Measurements from ENCODE around the gene STRIP2. TPM values are rescaled to one million over a fixed set of nuclear protein-coding genes. Genes with fewer than 3 reads are reported as not detected.

The STRIP2 gene
- total RNA-seq, 2 experiments from 2014 or later, result 12.2 to 13.1 TPM

DNA sequence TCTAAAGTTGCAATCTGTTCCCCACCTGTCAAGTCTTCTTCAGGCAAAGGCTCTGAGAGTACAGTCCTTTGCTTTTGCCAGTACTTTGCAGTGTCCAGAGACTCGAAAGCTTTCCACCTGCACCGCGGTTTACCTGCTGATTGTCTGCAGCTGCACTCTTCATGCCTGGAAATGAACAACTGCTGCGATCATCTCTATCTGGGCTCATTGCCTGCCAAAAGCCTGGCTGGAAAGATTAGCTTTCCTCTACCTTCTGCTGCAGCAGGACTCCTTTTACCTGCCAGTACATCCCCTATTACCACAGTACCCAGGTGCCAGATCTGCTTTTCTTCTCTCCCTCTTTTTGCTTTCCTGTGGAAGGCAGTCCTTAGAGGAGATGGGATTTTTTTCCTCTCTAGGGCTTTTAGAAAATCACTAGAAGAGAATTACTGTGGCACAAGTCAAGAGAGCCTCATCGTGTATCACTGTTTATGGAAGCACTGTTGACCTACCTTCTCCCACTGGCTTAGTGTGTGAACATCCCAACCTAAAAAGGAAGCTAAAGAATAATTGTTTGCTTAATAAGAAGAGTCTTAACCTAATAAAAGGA is 2.2 kb downstream of the STRIP2 start:
- intact Hi-C loops (cut with micrococcal nuclease), result no loop called here
- TF ChIP-seq, protein P1, sequence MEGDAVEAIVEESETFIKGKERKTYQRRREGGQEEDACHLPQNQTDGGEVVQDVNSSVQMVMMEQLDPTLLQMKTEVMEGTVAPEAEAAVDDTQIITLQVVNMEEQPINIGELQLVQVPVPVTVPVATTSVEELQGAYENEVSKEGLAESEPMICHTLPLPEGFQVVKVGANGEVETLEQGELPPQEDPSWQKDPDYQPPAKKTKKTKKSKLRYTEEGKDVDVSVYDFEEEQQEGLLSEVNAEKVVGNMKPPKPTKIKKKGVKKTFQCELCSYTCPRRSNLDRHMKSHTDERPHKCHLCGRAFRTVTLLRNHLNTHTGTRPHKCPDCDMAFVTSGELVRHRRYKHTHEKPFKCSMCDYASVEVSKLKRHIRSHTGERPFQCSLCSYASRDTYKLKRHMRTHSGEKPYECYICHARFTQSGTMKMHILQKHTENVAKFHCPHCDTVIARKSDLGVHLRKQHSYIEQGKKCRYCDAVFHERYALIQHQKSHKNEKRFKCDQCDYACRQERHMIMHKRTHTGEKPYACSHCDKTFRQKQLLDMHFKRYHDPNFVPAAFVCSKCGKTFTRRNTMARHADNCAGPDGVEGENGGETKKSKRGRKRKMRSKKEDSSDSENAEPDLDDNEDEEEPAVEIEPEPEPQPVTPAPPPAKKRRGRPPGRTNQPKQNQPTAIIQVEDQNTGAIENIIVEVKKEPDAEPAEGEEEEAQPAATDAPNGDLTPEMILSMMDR (IDR thresholded peaks at IDR 0.05), result no peak
- POLR2A ChIA-PET, result interaction anchor here (1.1 kb wide), 1 partner anchor 59 kb away, joined by 3 read pairs; no protein-coding TSS in a partner anchor
- Mint-ChIP-seq H3K4me3 (peak overlapping the region; percentile 3), H3K4me1 (ENCODE audit: low read depth) (peaks cover 46% of the 10 kb centered on the region), H3K27ac (no peak overlapping the region), H3K9me3 (no peaks in the 10 kb centered on the region), H3K36me3 (ENCODE audit: low read depth) (peaks cover 18% of the 10 kb centered on the region), H3K27me3 (peaks cover 24% of the 10 kb centered on the region)
- DNase-seq (no peak), ATAC-seq (no peak)
- CTCF ChIA-PET, result interaction anchor here (1.4 kb wide), 1 partner anchor 69 kb away, joined by 3 read pairs; no protein-coding TSS in a partner anchor

DNA sequence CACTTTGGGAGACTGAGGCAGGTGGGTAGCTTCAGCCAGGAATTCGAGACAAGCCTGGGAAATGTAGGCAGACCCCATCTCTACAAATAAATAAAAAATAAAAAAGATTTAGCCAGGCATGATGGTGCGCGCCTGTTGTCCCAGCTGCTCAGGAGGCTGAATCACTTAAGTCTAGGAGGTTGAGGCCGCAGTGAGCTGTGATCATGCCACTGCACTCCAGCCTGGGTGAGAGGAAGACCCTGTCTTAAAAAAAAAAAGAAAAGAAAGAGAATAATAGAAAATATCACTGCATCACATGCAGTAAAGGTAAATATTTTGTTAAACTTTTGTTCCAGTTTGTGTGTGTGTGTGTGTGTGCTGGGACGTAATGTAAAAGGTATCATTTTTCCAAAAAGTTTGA is 3.0 kb downstream of the STRIP2 start:
- H3K36me3 Mint-ChIP-seq (ENCODE audit: low read depth), result peaks cover 18% of the 10 kb centered on the region

DNA sequence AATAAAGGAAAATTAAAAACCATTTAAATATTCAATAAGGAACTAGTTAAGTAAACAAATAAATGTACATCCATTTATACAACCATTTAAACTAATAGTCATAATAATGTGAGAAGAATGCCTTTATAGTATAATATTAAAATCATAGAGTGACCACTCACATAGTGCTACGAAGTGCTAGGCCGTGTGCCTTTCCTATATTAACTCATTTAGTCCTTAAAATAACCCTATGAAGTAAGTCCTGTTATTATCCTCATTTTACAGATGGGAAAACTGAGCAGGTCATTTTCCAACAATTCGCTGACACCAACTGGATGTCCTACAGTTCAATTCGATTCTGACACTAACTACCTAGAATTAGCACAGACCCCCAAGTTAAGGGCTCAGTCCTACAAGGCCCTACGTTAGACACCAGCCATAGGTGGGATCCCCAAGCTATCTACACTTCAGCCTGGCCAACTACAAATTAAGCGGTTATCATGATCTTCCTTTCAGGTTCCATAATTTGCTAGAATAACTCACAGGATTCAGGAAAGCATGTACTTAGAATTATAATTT is 4.1 kb downstream of the STRIP2 start:
- H3K36me3 Mint-ChIP-seq (ENCODE audit: low read depth), result peaks cover 18% of the 10 kb centered on the region
- no peak for ATAC-seq
- no peaks in the 10 kb centered on the region for H3K9me3 Mint-ChIP-seq
- DNase-seq, result no peak
- intact Hi-C loops (cut with micrococcal nuclease), result no loop called here
- TF ChIP-seq, protein P1 (IDR thresholded peaks at IDR 0.05), result no peak
- H3K4me3 Mint-ChIP-seq, result peak overlapping the region; percentile 2
- POLR2A ChIA-PET, result interaction anchor here (0.7 to 2.0 kb wide), 2 partner anchors 9 to 77 kb away, joined by 3 to 4 read pairs; no protein-coding TSS in a partner anchor
- peaks cover 39% of the 10 kb centered on the region for H3K4me1 Mint-ChIP-seq (ENCODE audit: low read depth)
- CTCF ChIA-PET, result interaction anchor here (1.0 to 1.7 kb wide), 6 partner anchors 33 to 140 kb away, joined by 3 to 11 read pairs (median 3); no protein-coding TSS in a partner anchor
- H3K27me3 Mint-ChIP-seq, result peaks cover 16% of the 10 kb centered on the region
- peak overlapping the region; percentile 90 for H3K27ac Mint-ChIP-seq

More for the DNA sequence above, 3.0 kb downstream of the STRIP2 start:
- intact Hi-C loops (cut with micrococcal nuclease), result no loop called here
- DNase-seq, result no peak
- no peak for ATAC-seq
- POLR2A ChIA-PET, result no interaction called here
- Mint-ChIP-seq H3K27ac (no peak overlapping the region), H3K27me3 (peaks cover 24% of the 10 kb centered on the region), H3K9me3 (no peaks in the 10 kb centered on the region), H3K4me1 (ENCODE audit: low read depth) (peaks cover 46% of the 10 kb centered on the region), H3K4me3 (no peak overlapping the region)
- TF ChIP-seq, protein P1 (IDR thresholded peaks at IDR 0.05), result no peak
- CTCF ChIA-PET, result no interaction called here

DNA sequence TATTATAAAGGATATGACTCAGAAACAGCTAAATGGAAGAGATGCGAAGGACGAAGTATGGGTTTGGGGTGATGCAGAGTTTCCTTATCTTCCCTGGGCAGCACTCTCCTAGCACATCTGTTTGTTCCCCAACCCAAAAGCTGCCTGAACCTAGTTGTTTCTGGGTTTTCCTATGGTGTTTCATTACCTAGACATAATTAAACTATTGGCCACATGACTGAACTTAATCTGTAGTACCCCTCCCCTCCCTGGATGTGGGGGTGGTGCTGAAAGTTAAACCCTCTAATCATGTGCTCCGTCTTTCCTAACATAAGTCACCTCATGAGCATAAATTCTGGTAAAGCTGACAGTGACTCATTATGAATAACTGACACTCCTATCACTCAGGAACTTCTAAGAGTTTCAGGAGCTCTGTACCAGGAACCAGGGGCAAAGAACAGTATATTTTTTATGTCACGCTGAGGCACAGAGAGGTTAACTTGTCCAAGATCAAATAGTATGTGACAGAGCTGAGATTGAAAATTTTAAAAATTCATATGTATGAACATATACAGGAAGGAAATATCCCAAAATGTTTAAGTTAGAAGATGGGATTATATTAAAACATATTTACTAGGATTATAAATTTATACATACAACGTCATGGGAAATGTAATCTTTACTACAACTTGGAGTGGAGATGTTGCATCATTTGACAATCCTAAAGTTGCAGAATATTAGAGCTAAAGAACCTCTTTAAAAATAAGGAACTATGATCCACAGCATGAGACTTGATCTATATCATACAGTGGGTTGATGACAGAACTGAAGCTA is 4.8 kb downstream of the STRIP2 start:
- DNase-seq (peak; percentile 82), ATAC-seq (peak; percentile 59)
- peaks cover 37% of the 10 kb centered on the region for H3K4me1 Mint-ChIP-seq (ENCODE audit: low read depth)
- ChIA-PET CTCF (interaction anchor here (0.7 to 1.8 kb wide), 9 partner anchors 33 to 386 kb away, joined by 3 to 11 read pairs (median 3); no protein-coding TSS in a partner anchor), POLR2A (interaction anchor here (0.6 to 2.0 kb wide), 5 partner anchors 10 to 421 kb away, joined by 3 to 4 read pairs (median 3); no protein-coding TSS in a partner anchor)
- H3K9me3 Mint-ChIP-seq, result no peaks in the 10 kb centered on the region
- TF ChIP-seq, protein P1 (IDR thresholded peaks at IDR 0.05), result no peak
- H3K27me3 Mint-ChIP-seq, result peaks cover 15% of the 10 kb centered on the region
- intact Hi-C loops (cut with micrococcal nuclease), result no loop called here
- H3K27ac Mint-ChIP-seq, result peak overlapping the region; percentile 90
- peaks cover 19% of the 10 kb centered on the region for H3K36me3 Mint-ChIP-seq (ENCODE audit: low read depth)
- H3K4me3 Mint-ChIP-seq, result peak overlapping the region; percentile 42

Measured in activated CD8-positive, alpha-beta T cell treated with anti-CD3 and anti-CD28 coated beads for 36 hours (primary cell).